HEK293 (cell line): ENCODE measurements around the gene RLN3.

Source experiments
- KLF7 ChIP-seq: fragments of 450-650 bp; formaldehyde crosslinking; IDR thresholded peaks from 2 replicates; pipeline ENCODE4 v1.5.1; 2016; ENCODE audit warnings: missing biosample characterization, missing genetic modification characterization, borderline replicate concordance
- PBX3 ChIP-seq: sonication (generic); formaldehyde crosslinking; IDR thresholded peaks from 2 replicates; pipeline ENCODE4 v1.8.1; 2022; ENCODE audit warnings: mild to moderate bottlenecking, moderate library complexity, missing genetic modification reagents
- PRDM1 ChIP-seq: fragments of 450-650 bp; formaldehyde crosslinking; IDR thresholded peaks from 2 replicates; pipeline ENCODE4; 2016; ENCODE audit warnings: missing biosample characterization, missing genetic modification characterization
- SALL2 ChIP-seq: fragments of 450-650 bp; formaldehyde crosslinking; IDR thresholded peaks from 2 replicates; pipeline ENCODE4 v1.5.0; 2017; ENCODE audit warnings: missing biosample characterization, mild to moderate bottlenecking, missing genetic modification characterization, borderline replicate concordance
- SP2 ChIP-seq: fragments of 450-650 bp; formaldehyde crosslinking; IDR thresholded peaks from 2 replicates; pipeline ENCODE4 v1.5.1; 2016; ENCODE audit warnings: missing biosample characterization, missing genetic modification characterization
- SP3 ChIP-seq: fragments of 450-650 bp; formaldehyde crosslinking; IDR thresholded peaks from 2 replicates; pipeline ENCODE4 v1.5.1; 2016; ENCODE audit warnings: missing biosample characterization, missing genetic modification characterization
- ZNF10 ChIP-seq: fragments of 450-650 bp; formaldehyde crosslinking; IDR thresholded peaks from 2 replicates; pipeline ENCODE4 v1.5.1; 2017; ENCODE audit warnings: missing biosample characterization, missing genetic modification characterization
- ZNF121 ChIP-seq: fragments of 450-650 bp; formaldehyde crosslinking; IDR thresholded peaks from 2 replicates; pipeline ENCODE4 v1.5.1; 2016; ENCODE audit warnings: missing biosample characterization, missing genetic modification characterization
- ZNF140 ChIP-seq: fragments of 450-650 bp; formaldehyde crosslinking; IDR thresholded peaks from 2 replicates; pipeline ENCODE4 v1.5.1; 2016; ENCODE audit warnings: missing biosample characterization, missing genetic modification characterization
- ZNF157 ChIP-seq: fragments of 450-650 bp; formaldehyde crosslinking; IDR thresholded peaks from 2 replicates; pipeline ENCODE4 v1.5.1; 2016; ENCODE audit warnings: missing biosample characterization, missing genetic modification characterization
- ZNF184 ChIP-seq: fragments of 450-650 bp; IDR thresholded peaks from 2 replicates; pipeline ENCODE4 v1.5.1; 2018; ENCODE audit warnings: missing biosample characterization, mild to moderate bottlenecking, missing genetic modification characterization
- ZNF292 ChIP-seq: fragments of 450-650 bp; formaldehyde crosslinking; IDR thresholded peaks from 2 replicates; pipeline ENCODE4 v1.5.1; 2016; ENCODE audit warnings: low read depth, missing biosample characterization, missing genetic modification characterization, borderline replicate concordance
- ZNF394 ChIP-seq: fragments of 450-650 bp; formaldehyde crosslinking; IDR thresholded peaks from 2 replicates; pipeline ENCODE4 v1.5.1; 2016; ENCODE audit warnings: missing biosample characterization, missing genetic modification characterization, mild to moderate bottlenecking, moderate library complexity, borderline replicate concordance
- ZNF501 ChIP-seq: fragments of 450-650 bp; formaldehyde crosslinking; IDR thresholded peaks from 2 replicates; pipeline ENCODE4 v1.5.1; 2016; ENCODE audit warnings: missing biosample characterization, missing genetic modification characterization
- ZNF510 ChIP-seq: fragments of 450-650 bp; formaldehyde crosslinking; IDR thresholded peaks from 2 replicates; pipeline ENCODE4 v1.5.1; 2018; ENCODE audit warnings: mild to moderate bottlenecking, missing genetic modification characterization, missing biosample characterization; ENCODE audit not compliant: insufficient replicate concordance
- ZNF518A ChIP-seq: fragments of 450-650 bp; formaldehyde crosslinking; conservative IDR thresholded peaks from 2 replicates; pipeline ENCODE4 v1.5.1; 2016; ENCODE audit warnings: low read depth, missing biosample characterization, missing genetic modification characterization
- ZNF521 ChIP-seq: fragments of 450-650 bp; formaldehyde crosslinking; IDR thresholded peaks from 2 replicates; pipeline ENCODE4 v1.5.1; 2017; ENCODE audit warnings: missing biosample characterization, mild to moderate bottlenecking, missing genetic modification characterization
- ZNF555 ChIP-seq: fragments of 450-650 bp; formaldehyde crosslinking; conservative IDR thresholded peaks from 2 replicates; pipeline ENCODE4 v1.5.1; 2017; ENCODE audit warnings: missing biosample characterization, mild to moderate bottlenecking, missing genetic modification characterization, inconsistent platforms
- ZNF596 ChIP-seq: fragments of 450-650 bp; IDR thresholded peaks from 2 replicates; pipeline ENCODE4 v1.5.0; 2018; ENCODE audit warnings: missing biosample characterization, mild to moderate bottlenecking, missing genetic modification characterization, moderate library complexity
- ZNF623 ChIP-seq: fragments of 450-650 bp; formaldehyde crosslinking; IDR thresholded peaks from 2 replicates; pipeline ENCODE4 v1.5.1; 2016; ENCODE audit warnings: missing biosample characterization, missing genetic modification characterization
- ZNF626 ChIP-seq: fragments of 450-650 bp; sonication (Bioruptor Pico); formaldehyde crosslinking; IDR thresholded peaks from 2 replicates; pipeline ENCODE4 v1.5.1; 2018; ENCODE audit warnings: missing biosample characterization, missing genetic modification characterization, inconsistent platforms
- ZNF639 ChIP-seq: fragments of 450-650 bp; formaldehyde crosslinking; IDR thresholded peaks from 2 replicates; pipeline ENCODE4 v1.5.1; 2016; ENCODE audit warnings: missing biosample characterization, missing genetic modification characterization
- ZNF670 ChIP-seq: fragments of 450-650 bp; formaldehyde crosslinking; IDR thresholded peaks from 2 replicates; pipeline ENCODE4 v1.5.1; 2016; ENCODE audit warnings: missing biosample characterization, missing genetic modification characterization, low read depth
- ZNF768 ChIP-seq: fragments of 450-650 bp; formaldehyde crosslinking; IDR thresholded peaks from 2 replicates; pipeline ENCODE4 v1.5.1; 2018; ENCODE audit warnings: missing biosample characterization, mild to moderate bottlenecking, missing genetic modification characterization
- ZNF777 ChIP-seq: fragments of 450-650 bp; formaldehyde crosslinking; IDR thresholded peaks from 2 replicates; pipeline ENCODE4 v1.5.1; 2017; ENCODE audit warnings: missing biosample characterization, missing genetic modification characterization, borderline replicate concordance
- ZXDB ChIP-seq: fragments of 450-650 bp; formaldehyde crosslinking; IDR thresholded peaks from 2 replicates; pipeline ENCODE4 v1.5.1; 2016; ENCODE audit warnings: missing biosample characterization, missing genetic modification characterization
- TF ChIP-seq, protein P1 (sequence below): fragments of 450-650 bp; formaldehyde crosslinking; IDR thresholded peaks from 2 replicates; pipeline ENCODE4 v1.5.1; 2016; ENCODE audit warnings: missing biosample characterization, missing genetic modification characterization
- TF ChIP-seq, protein P2 (sequence below): fragments of 450-650 bp; formaldehyde crosslinking; IDR thresholded peaks from 2 replicates; pipeline ENCODE4 v1.5.1; 2017; ENCODE audit warnings: missing biosample characterization, missing genetic modification characterization

The RLN3 gene

GRCh38 chr19:14005349-14006084 lies 22.4 kb upstream of the RLN3 start (continued):
- TF ChIP-seq, protein P1, sequence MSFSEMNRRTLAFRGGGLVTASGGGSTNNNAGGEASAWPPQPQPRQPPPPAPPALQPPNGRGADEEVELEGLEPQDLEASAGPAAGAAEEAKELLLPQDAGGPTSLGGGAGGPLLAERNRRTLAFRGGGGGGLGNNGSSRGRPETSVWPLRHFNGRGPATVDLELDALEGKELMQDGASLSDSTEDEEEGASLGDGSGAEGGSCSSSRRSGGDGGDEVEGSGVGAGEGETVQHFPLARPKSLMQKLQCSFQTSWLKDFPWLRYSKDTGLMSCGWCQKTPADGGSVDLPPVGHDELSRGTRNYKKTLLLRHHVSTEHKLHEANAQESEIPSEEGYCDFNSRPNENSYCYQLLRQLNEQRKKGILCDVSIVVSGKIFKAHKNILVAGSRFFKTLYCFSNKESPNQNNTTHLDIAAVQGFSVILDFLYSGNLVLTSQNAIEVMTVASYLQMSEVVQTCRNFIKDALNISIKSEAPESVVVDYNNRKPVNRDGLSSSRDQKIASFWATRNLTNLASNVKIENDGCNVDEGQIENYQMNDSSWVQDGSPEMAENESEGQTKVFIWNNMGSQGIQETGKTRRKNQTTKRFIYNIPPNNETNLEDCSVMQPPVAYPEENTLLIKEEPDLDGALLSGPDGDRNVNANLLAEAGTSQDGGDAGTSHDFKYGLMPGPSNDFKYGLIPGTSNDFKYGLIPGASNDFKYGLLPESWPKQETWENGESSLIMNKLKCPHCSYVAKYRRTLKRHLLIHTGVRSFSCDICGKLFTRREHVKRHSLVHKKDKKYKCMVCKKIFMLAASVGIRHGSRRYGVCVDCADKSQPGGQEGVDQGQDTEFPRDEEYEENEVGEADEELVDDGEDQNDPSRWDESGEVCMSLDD (tag by site-specific recombination) = 0 out of 2 replicates have a peak, but pooled peaks have one; percentile 46
- TF ChIP-seq ZNF10 (tag by site-specific recombination) (no peak), ZNF510 (tag by site-specific recombination) (no peak), ZNF292 (tag by site-specific recombination) (no peak), SP2 (peak; percentile 77), ZNF140 (tag by site-specific recombination) (no peak), ZNF555 (tag by site-specific recombination) (no peak), ZNF518A (tag by site-specific recombination) (no peak), ZNF623 (tag by site-specific recombination) (peak; percentile 13; the same call in 1 of the 2 replicates), SP3 (tag by site-specific recombination) (peak; percentile 81), ZNF768 (tag by site-specific recombination) (no peak), PBX3 (CRISPR knock-in tag) (no peak), ZNF777 (no peak), ZNF596 (tag by site-specific recombination) (no peak), ZNF394 (tag by site-specific recombination) (peak; percentile 16; the same call in 1 of the 2 replicates), ZNF670 (tag by site-specific recombination) (no peak), ZNF121 (no peak), ZNF521 (tag by site-specific recombination) (no peak), ZNF501 (tag by site-specific recombination) (no peak), ZNF184 (tag by site-specific recombination) (0 out of 2 replicates have a peak, but pooled peaks have one; percentile 15), PRDM1 (tag by site-specific recombination) (no peak), ZNF639 (peak; percentile 76), ZNF626 (no peak), ZXDB (tag by site-specific recombination) (peak; percentile 55), SALL2 (tag by site-specific recombination) (no peak), KLF7 (tag by site-specific recombination) (0 out of 2 replicates have a peak, but pooled peaks have one; percentile 19), ZNF157 (tag by site-specific recombination) (no peak)
- TF ChIP-seq, protein P2, sequence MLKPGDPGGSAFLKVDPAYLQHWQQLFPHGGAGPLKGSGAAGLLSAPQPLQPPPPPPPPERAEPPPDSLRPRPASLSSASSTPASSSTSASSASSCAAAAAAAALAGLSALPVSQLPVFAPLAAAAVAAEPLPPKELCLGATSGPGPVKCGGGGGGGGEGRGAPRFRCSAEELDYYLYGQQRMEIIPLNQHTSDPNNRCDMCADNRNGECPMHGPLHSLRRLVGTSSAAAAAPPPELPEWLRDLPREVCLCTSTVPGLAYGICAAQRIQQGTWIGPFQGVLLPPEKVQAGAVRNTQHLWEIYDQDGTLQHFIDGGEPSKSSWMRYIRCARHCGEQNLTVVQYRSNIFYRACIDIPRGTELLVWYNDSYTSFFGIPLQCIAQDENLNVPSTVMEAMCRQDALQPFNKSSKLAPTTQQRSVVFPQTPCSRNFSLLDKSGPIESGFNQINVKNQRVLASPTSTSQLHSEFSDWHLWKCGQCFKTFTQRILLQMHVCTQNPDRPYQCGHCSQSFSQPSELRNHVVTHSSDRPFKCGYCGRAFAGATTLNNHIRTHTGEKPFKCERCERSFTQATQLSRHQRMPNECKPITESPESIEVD (tag by site-specific recombination) = no peak
